Neural cell (in vitro differentiated cells): ENCODE data around the gene GASK1A. TPM values are rescaled to one million over a fixed set of nuclear protein-coding genes. Genes with fewer than 3 reads are reported as not detected.

Experiments used
- H2AFZ ChIP-seq: fragments of 200-600, 300-800 bp; sonication (generic), shearing (Covaris generic); 2 replicates; pipeline ENCODE4 v1.6.0; 2014; ENCODE audit warnings: low read depth, mild to moderate bottlenecking, antibody characterized with exemption, low read length, moderate library complexity
- H3F3A ChIP-seq: fragments of 200-600 bp; shearing (Covaris generic); 2 replicates; pipeline ENCODE4 v1.6.1; 2016; ENCODE audit warnings: mild to moderate bottlenecking, moderate library complexity, mixed read lengths, antibody characterized with exemption, low read length; ENCODE audit not compliant: insufficient read depth, poor library complexity, severe bottlenecking
- H3K27ac ChIP-seq: fragments of 200-600, 300-800 bp; sonication (generic), shearing (Covaris generic); 2 replicates; pipeline ENCODE4 v1.5.1; 2014; ENCODE audit warnings: mild to moderate bottlenecking, low read length, moderate library complexity
- H3K27me3 ChIP-seq: fragments of 300-800, 200-600 bp; sonication (generic), shearing (Covaris generic); 2 replicates; pipeline ENCODE4 v1.6.0; 2014; ENCODE audit warnings: mild to moderate bottlenecking, low read depth, low read length, moderate library complexity; ENCODE audit not compliant: insufficient read depth
- H3K36me3 ChIP-seq: fragments of 300-800, 200-600 bp; sonication (generic), shearing (Covaris generic); 2 replicates; pipeline ENCODE4 v1.5.1; 2014; ENCODE audit warnings: mild to moderate bottlenecking, antibody characterized with exemption, low read length, moderate library complexity; ENCODE audit not compliant: insufficient read depth
- H3K4me2 ChIP-seq: fragments of 300-800, 200-600 bp; sonication (generic), shearing (Covaris generic); 2 replicates; pipeline ENCODE4 v1.6.0; 2014; ENCODE audit warnings: mild to moderate bottlenecking, low read length
- H3K4me3 ChIP-seq: fragments of 300-800, 200-600 bp; sonication (generic), shearing (Covaris generic); 2 replicates; pipeline ENCODE4 v1.5.1; 2014; ENCODE audit warnings: mild to moderate bottlenecking, low read length, moderate library complexity
- H3K79me2 ChIP-seq: fragments of 200-600 bp; shearing (Covaris generic); replicated peaks from 2 replicates; pipeline ENCODE4 v1.6.0; 2014; ENCODE audit warnings: mild to moderate bottlenecking, low read length, moderate library complexity; ENCODE audit not compliant: insufficient read depth
- H3K9ac ChIP-seq: fragments of 300-800, 200-600 bp; sonication (generic), shearing (Covaris generic); 2 replicates; pipeline ENCODE4 v1.6.1; 2016; ENCODE audit warnings: mild to moderate bottlenecking, low read length, mixed read lengths
- H3K9me2 ChIP-seq: fragments of 200-600 bp; shearing (Covaris generic); 2 replicates; pipeline ENCODE4 v1.6.1; 2016; ENCODE audit warnings: mild to moderate bottlenecking, low read length, mixed read lengths; ENCODE audit not compliant: insufficient read depth
- H3K9me3 ChIP-seq: fragments of 200-600, 300-800 bp; sonication (generic), shearing (Covaris generic); 2 replicates; pipeline ENCODE4 v1.6.1; 2016; ENCODE audit warnings: mild to moderate bottlenecking, mixed run types, low read length, moderate library complexity, mixed read lengths
- H4K20me1 ChIP-seq: fragments of 200-600 bp; shearing (Covaris generic); 2 replicates; pipeline ENCODE4 v1.6.1; 2016; ENCODE audit warnings: mild to moderate bottlenecking, mixed run types; ENCODE audit not compliant: insufficient read depth
- CTCF ChIP-seq: fragments of 450-650 bp; IDR thresholded peaks from 2 replicates; pipeline ENCODE4 v1.5.1; 2014; ENCODE audit warnings: antibody characterized with exemption, mild to moderate bottlenecking, moderate library complexity; ENCODE audit not compliant: poor library complexity, severe bottlenecking
- EP300 ChIP-seq: fragments of 450-650 bp; conservative IDR thresholded peaks from 2 replicates; pipeline ENCODE4 v1.6.1; 2014; ENCODE audit warnings: antibody characterized with exemption, mild to moderate bottlenecking, moderate library complexity; ENCODE audit not compliant: poor library complexity, severe bottlenecking
- EZH2 ChIP-seq: fragments of 200-600, 300-800 bp; shearing (Covaris generic), sonication (generic); IDR thresholded peaks from 2 replicates; pipeline ENCODE4 v1.6.1; 2014; ENCODE audit warnings: antibody characterized with exemption, low read length, borderline replicate concordance, mild to moderate bottlenecking; ENCODE audit not compliant: insufficient read depth, poor library complexity, severe bottlenecking
- MXI1 ChIP-seq: fragments of 450-650 bp; conservative IDR thresholded peaks from 2 replicates; pipeline ENCODE4 v1.6.1; 2014; ENCODE audit warnings: antibody characterized with exemption, mild to moderate bottlenecking; ENCODE audit not compliant: poor library complexity, severe bottlenecking
- POLR2AphosphoS5 ChIP-seq: IDR thresholded peaks from 2 replicates; pipeline ENCODE4 v1.6.1; 2012
- RAD21 ChIP-seq: fragments of 450-650 bp; conservative IDR thresholded peaks from 2 replicates; pipeline ENCODE4 v1.6.1; 2014; ENCODE audit warnings: antibody characterized with exemption, mild to moderate bottlenecking, moderate library complexity
- REST ChIP-seq: IDR thresholded peaks from 2 replicates; pipeline ENCODE4 v1.6.1; 2012; ENCODE audit warnings: borderline replicate concordance
- SMC3 ChIP-seq: fragments of 450-650 bp; conservative IDR thresholded peaks from 2 replicates; pipeline ENCODE4 v1.6.1; 2014; ENCODE audit warnings: antibody characterized with exemption, mild to moderate bottlenecking, moderate library complexity; ENCODE audit not compliant: poor library complexity
- TAF1 ChIP-seq: IDR thresholded peaks from 2 replicates; pipeline ENCODE4 v1.6.1; 2012; ENCODE audit warnings: low read depth
- polyA plus RNA-seq: library from polyadenylated mRNA; depleted of rRNA; stranded (reverse); fragments of >200 nt; gene quantifications from 2 replicates; pipeline ENCODE4 v1.2.3, GENCODE V29; 2014

Gene GASK1A
- polyA plus RNA-seq, 1 donor from 2014 or later = not detected

GRCh38 chr3:43061101-43061895 is 82.2 kb downstream of the GASK1A start:
- Histone ChIP-seq H3F3A (no peaks in the 10 kb centered on the region), H4K20me1 (no peaks in the 10 kb centered on the region), H3K36me3 (no peaks in the 10 kb centered on the region), H3K9ac (no peak overlapping the region), H3K9me3 (no peaks in the 10 kb centered on the region), H3K27ac (no peak overlapping the region), H2AFZ (no peak overlapping the region), H3K4me3 (no peak overlapping the region), H3K79me2 (no peaks in the 10 kb centered on the region), H3K27me3 (no peaks in the 10 kb centered on the region), H3K4me2 (no peak overlapping the region), H3K9me2 (no peaks in the 10 kb centered on the region)
- TF ChIP-seq CTCF (no peak), MXI1 (no peak), TAF1 (no peak), POLR2AphosphoS5 (no peak), RAD21 (no peak), EZH2 (no peak), EP300 (no peak), REST (no peak), SMC3 (no peak)

GRCh38 chr3:43062040-43062563 is 83.0 kb downstream of the GASK1A start:
- H3K9ac ChIP-seq = no peak overlapping the region
- no peak overlapping the region for H3K27ac ChIP-seq
- no peak overlapping the region for H2AFZ ChIP-seq
- no peak overlapping the region for H3K4me2 ChIP-seq
- H3K9me3 ChIP-seq = no peaks in the 10 kb centered on the region
- no peaks in the 10 kb centered on the region for H3K9me2 ChIP-seq
- H3K36me3 ChIP-seq = no peaks in the 10 kb centered on the region
- TF ChIP-seq EZH2 = no peak
- no peaks in the 10 kb centered on the region for H3F3A ChIP-seq
- no peaks in the 10 kb centered on the region for H3K27me3 ChIP-seq
- no peaks in the 10 kb centered on the region for H4K20me1 ChIP-seq
- no peak overlapping the region for H3K4me3 ChIP-seq
- no peaks in the 10 kb centered on the region for H3K79me2 ChIP-seq
